Colon (tissue), 2 donors: ENCODE results near the gene MYDGF.
"Not testable (repeated sequence)": the region's sequence is repeated elsewhere in the genome, so short reads cannot be mapped to it uniquely, and the experiment has no call there.

Experiments
- FAIRE-seq: peaks from 2 replicates; lab custom pipeline; 2012; peaks lifted over from hg19 to GRCh38; lab: Jason Lieb, UNC
- donor health status: control.
- donor health status: control.

MYDGF gene

DNA sequence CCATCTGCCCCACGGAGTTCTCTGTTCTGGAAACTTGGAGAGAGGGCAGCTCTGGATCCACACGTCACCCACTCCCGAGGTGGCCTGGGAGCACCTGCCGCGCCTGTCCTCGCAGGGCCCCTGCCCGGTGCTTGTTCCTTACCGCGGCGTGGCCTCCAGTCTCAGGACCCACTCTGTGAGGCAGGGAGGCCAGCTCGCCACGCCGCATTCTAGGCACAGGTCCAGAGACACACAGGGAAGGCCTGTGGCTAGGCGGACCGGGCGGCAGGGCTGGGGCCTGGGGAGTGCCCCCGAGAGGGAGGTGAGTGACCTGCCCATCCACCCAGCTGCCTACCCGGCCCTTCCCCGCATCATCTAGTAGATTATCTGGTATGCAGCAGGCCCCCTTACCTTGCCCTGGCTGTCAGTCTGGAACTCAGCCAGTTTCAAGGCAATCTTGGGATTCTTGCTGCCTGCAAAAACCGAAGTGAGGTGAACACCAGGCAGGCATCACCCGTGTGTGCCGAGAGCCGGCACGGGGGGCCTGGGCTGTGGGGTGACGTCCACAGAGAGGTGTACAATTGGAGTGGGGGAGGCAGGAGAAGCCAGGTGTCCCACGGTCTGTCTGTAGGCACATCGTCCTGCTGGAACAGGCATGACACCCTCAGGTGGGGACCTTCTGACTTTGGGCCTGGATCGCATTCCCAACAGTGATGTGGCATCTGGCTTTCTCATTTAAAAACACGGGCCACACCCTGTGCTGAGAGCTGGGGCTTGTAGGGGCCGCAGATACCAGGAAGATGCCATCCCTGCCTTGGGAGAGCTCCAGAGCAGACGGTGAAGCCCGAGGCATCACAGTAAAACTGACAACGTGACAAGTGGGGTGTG, 29.9 kb upstream of the MYDGF start:
- no peak for FAIRE-seq

DNA sequence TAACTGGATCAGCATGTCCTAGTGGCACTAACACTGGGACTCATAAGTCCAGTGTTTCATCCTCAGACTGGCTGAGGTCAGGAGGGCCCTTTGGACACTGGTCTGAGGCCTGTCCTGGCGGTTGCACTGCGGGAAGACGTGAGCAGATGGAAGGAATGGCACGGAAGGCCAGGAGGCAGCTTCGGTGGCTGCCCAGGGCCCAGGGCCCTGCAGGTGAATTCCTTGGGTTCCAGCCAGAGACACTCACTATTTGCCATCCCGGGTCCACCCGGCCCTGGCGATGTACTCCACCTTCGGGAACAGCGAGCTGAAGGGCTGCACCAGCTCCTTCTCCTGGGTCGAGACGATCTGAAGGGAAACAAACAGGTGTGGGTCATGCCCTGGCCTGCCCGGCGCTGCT, 27.2 kb upstream of the MYDGF start:
- FAIRE-seq: no peak

GRCh38 chr19:4695224-4695731, 25.1 kb upstream of the MYDGF start:
- FAIRE-seq: no peak

- FAIRE-seq: no peak
Observed at GRCh38 chr19:4694211-4694987, 24.3 kb upstream of the MYDGF start.

DNA sequence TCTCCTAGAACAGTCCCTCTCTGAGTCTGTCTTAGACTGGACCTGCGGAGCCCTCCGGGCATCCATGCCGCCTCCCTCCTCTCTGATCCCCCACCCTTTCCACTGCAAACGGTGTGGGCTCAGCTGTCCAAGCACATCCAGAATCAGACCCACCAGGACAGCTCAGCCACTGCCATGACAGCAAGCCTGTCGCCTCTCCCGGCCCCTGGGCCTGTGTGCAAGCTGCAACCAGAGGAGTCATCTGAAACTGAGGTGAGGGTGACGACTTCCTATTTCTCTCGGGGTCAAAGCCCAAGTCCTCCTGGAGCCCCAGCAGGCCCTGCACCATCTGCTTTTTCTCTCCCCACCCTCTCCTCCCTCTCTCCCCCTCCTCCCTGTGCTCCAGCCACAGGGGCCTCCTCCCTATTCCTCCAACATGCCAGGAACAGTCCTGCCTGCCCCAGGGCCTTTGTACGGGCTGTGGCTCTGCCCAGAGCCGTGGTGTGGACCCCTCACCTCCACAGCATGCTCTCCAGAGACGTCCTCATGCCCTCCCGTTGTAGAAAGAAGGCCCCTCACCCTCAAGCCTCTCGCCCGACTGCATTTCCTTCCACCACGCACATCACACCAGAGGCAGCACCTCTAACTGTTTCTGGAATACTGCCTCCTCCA, 23.5 kb upstream of the MYDGF start:
- FAIRE-seq: no peak

DNA sequence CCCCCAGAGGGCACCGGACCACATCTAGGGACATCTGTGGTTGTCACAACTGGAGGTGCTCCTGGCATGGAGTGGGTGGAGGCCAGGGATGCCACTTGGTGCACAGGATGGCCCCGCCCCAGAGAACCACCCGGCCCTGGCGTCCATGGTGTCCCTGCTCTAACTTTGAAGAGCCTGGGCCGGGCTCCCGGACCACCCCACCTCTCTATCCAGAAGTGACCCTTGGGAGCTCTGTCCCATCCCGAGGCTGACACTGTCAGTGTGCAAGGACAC, 22.9 kb upstream of the MYDGF start:
- FAIRE-seq: no peak

- no peak for FAIRE-seq
Observed at GRCh38 chr19:4692251-4693077, 22.3 kb upstream of the MYDGF start.

GRCh38 chr19:4691373-4691772, 21.2 kb upstream of the MYDGF start:
- FAIRE-seq: no peak

GRCh38 chr19:4690361-4690760, 20.2 kb upstream of the MYDGF start:
- no peak for FAIRE-seq

GRCh38 chr19:4689403-4689802, 19.3 kb upstream of the MYDGF start:
- FAIRE-seq: no peak

GRCh38 chr19:4688587-4688986, 18.4 kb upstream of the MYDGF start:
- no peak for FAIRE-seq

DNA sequence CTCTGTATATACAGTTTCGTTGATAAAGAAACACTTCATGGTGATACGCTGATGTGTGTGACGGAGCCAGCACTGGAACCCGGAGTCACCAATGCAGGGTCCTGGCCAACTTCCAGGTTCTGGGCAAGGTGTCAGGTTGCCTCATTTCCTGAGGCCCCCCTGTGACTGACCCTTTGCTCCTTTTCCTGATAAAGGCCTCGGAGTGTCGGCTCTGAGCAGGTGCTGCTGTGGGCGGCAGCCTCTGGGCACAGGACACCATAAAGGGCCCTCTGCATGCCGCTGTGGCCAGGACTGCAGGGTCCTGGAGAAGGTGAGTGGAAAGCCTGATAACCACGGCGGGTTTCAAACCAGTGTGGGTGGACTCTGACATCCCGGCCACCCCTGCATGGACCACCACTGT, 17.3 kb upstream of the MYDGF start:
- no peak for FAIRE-seq

DNA sequence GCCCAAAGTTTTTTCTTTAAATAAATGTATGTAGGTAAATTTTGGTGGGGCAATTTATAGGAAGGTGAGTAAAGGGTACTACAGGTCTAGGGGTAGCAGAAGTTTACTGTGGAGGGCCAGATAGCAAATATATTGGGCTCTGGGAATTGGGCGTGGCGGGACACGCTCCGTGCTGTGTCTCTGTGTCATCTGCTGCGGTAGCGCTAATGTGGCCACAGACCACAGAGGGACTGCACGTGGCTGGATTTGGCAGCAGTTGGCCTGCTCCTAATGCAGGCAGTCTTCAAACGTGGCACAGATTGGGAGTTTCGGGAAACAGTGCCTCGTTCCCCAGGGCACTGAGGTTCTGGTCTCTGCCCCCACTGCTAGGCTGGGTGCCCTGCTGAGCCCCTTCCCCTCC, 16.6 kb upstream of the MYDGF start:
- no peak for FAIRE-seq

- FAIRE-seq: no peak
Observed at GRCh38 chr19:4684312-4685095, 14.4 kb upstream of the MYDGF start.

DNA sequence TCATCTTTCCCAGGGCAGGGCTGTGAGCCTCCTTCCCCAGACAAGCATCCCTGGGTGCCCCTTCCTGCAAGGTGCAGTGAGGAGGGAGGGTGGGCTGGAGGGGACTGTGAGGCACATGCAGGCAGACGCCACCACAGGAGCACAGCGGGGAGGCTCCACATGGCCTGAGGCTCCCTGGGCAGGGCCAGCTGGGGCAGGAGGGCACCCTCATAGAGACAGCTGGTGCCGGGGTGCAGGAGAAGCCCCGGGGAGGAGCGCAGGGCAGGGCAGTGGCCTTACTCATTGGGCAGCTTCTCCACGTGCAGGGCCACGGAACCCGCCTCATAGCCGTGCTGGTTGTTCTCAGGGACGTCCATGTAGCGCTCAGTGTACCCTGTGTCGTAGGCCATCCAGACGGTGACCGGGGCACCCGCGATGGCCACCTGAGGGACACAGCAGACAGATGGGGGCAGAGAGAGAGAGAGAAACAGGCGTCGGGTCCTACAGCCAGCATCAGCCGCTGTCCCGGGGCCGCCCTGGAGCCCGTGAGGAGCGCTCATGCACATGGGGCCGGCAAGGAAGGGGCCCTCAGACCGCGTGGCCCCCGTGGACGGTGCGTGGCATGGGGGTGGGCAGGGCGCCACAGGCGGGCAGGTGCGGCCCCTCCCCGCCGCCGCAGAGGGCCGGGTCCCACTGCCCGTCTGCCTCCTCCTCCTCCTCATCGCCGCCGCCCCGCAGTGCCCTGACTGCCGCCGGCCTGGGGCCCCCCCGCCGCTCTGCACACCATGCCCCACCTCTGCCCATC, 12.5 kb upstream of the MYDGF start:
- FAIRE-seq: no peak

DNA sequence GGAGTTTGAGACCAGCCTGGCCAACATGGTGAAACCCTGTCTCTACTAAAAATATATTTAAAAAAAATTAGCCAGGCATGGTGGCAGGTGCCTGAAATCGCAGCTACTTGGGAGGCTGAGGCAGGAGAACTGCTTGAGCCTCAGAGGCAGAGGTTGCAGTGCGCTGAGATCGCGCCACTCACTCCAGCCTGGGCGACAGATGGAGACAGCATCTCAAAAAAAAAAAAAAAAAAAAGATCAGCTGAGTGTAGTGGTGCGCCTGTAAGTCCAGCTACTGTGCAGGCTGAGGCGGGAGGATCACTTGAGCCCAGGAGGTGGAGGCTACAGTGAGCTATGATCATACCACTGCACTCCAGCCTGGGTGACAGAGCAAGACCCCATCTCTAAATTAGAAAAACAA, 9.9 kb upstream of the MYDGF start:
- FAIRE-seq: not testable (repeated sequence)

- FAIRE-seq: no peak
Observed at GRCh38 chr19:4678881-4679790, 9.0 kb upstream of the MYDGF start.

- FAIRE-seq: no peak
Observed at GRCh38 chr19:4676955-4677731, 7.0 kb upstream of the MYDGF start.

- no peak for FAIRE-seq
Observed at GRCh38 chr19:4675346-4675745, 5.2 kb upstream of the MYDGF start.
